CD8-positive, alpha-beta memory T cell (primary cell): ENCODE measurements around the gene SNX25. TPM values are rescaled to one million over a fixed set of nuclear protein-coding genes. Genes with fewer than 3 reads are reported as not detected.
"Not testable (repeated sequence)": the region's sequence is repeated elsewhere in the genome, so short reads cannot be mapped to it uniquely, and the experiment has no call there.

Experiments used
- CTCF ChIA-PET: fragments of 350-600 bp; sonication (Branson Sonifier 250); formaldehyde crosslinking; loops from one replicate; lab custom pipeline; 2021; ENCODE audit warnings: antibody characterized with exemption; lab: Charles Lee
- POLR2A ChIA-PET: fragments of 350-600 bp; sonication (Branson Sonifier 250); formaldehyde crosslinking; loops from one replicate; lab custom pipeline; 2021; ENCODE audit warnings: antibody characterized with exemption; lab: Charles Lee
- DNase-seq, 5 donors: peaks; one replicate each; pipeline versions ENCODE4 v3.0.0 to v3.0.0-alpha.2; 2020 to 2022; ENCODE audit warnings: mixed read lengths in 1 of 5
- H3K27ac ChIP-seq: one replicate; pipeline ENCODE4 v1.7.0; 2013; ENCODE audit warnings: low read depth, mild to moderate bottlenecking, low read length, moderate library complexity
- H3K27me3 ChIP-seq: 2 replicates; pipeline ENCODE4 v1.7.0; 2013; ENCODE audit warnings: low read length, mild to moderate bottlenecking; ENCODE audit not compliant: insufficient read depth, poor library complexity, severe bottlenecking
- H3K36me3 ChIP-seq: 2 replicates; pipeline ENCODE4 v1.7.0; 2013; ENCODE audit warnings: mild to moderate bottlenecking, low read length, moderate library complexity; ENCODE audit not compliant: insufficient read depth
- H3K4me1 ChIP-seq: 2 replicates; pipeline ENCODE4 v1.7.0; 2013; ENCODE audit warnings: mild to moderate bottlenecking, low read length, moderate library complexity; ENCODE audit not compliant: insufficient read depth
- H3K4me3 ChIP-seq: 2 replicates; pipeline ENCODE4 v1.7.0; 2013; ENCODE audit warnings: mild to moderate bottlenecking, low read length
- H3K9me3 ChIP-seq: 2 replicates; pipeline ENCODE4 v1.7.0; 2013; ENCODE audit warnings: mild to moderate bottlenecking, low read length
- H3K27ac Mint-ChIP-seq, 8 donors: one replicate each; pipeline ENCODE4 v1.8.0; 2020 to 2021; ENCODE audit warnings: mixed read lengths in 8 of 8, mild to moderate bottlenecking in 6 of 8, inconsistent platforms in 3 of 8, moderate library complexity in 3 of 8
- H3K27me3 Mint-ChIP-seq, 2 donors: one replicate each; pipeline ENCODE4 v1.8.0; 2020 to 2021; ENCODE audit warnings: mixed read lengths in 2 of 2, mild to moderate bottlenecking in 1 of 2, moderate library complexity in 1 of 2
- H3K36me3 Mint-ChIP-seq, 3 donors: one replicate each; pipeline ENCODE4 v1.8.0; 2020 to 2021; ENCODE audit warnings: mixed read lengths in 3 of 3, inconsistent platforms in 1 of 3, mild to moderate bottlenecking in 1 of 3
- H3K4me1 Mint-ChIP-seq, 3 donors: one replicate each; pipeline ENCODE4 v1.8.0; 2020 to 2021; ENCODE audit warnings: mixed read lengths in 3 of 3, inconsistent platforms in 1 of 3, mild to moderate bottlenecking in 1 of 3
- H3K4me3 Mint-ChIP-seq, 7 donors: one replicate each; pipeline ENCODE4 v1.8.0; 2020 to 2021; ENCODE audit warnings: mixed read lengths in 7 of 7, mild to moderate bottlenecking in 6 of 7, moderate library complexity in 4 of 7, inconsistent platforms in 2 of 7
- H3K9me3 Mint-ChIP-seq, 5 donors: one replicate each; pipeline ENCODE4 v1.8.0; 2020 to 2022; ENCODE audit warnings: mixed read lengths in 5 of 5, mild to moderate bottlenecking in 3 of 5, moderate library complexity in 2 of 5, inconsistent platforms in 1 of 5
- polyA plus RNA-seq: library from polyadenylated mRNA; unstranded; fragments of 300-500 nt; fragmentation: Illumina TruSeq; gene quantifications from one replicate; pipeline ENCODE4 v1.2.3, GENCODE V29; 2021
- total RNA-seq, 2 experiments: library from RNA; stranded (reverse); gene quantifications; one replicate each; pipeline ENCODE4 v1.2.3, GENCODE V29; 2021

SNX25 gene
- total and polyA plus RNA-seq, 3 experiments from 2014 or later = 7.8 to 18.2 (median 17.7) TPM

- H3K36me3 Mint-ChIP-seq = peaks cover 6 to 61% (median 16%) of the 10 kb centered on the region in 3 donors
- no peaks in the 10 kb centered on the region for H3K4me1 Mint-ChIP-seq
- Histone ChIP-seq H3K4me3 (no peak overlapping the region), H3K4me1 (no peaks in the 10 kb centered on the region), H3K27me3 (no peaks in the 10 kb centered on the region), H3K36me3 (no peaks in the 10 kb centered on the region), H3K9me3 (no peaks in the 10 kb centered on the region), H3K27ac (no peak overlapping the region)
- no peak overlapping the region for H3K27ac Mint-ChIP-seq
- no peak overlapping the region for H3K4me3 Mint-ChIP-seq
- ChIA-PET CTCF (no interaction called here), POLR2A (no interaction called here)
- no peaks in the 10 kb centered on the region for H3K27me3 Mint-ChIP-seq
- no peaks in the 10 kb centered on the region for H3K9me3 Mint-ChIP-seq
- no peak for DNase-seq
Observed at GRCh38 chr4:185358514-185358913, 149.1 kb downstream of the SNX25 start.

GRCh38 chr4:185358959-185359358 lies 149.6 kb downstream of the SNX25 start:
- Histone ChIP-seq H3K9me3 (no peaks in the 10 kb centered on the region), H3K36me3 (no peaks in the 10 kb centered on the region), H3K27ac (no peak overlapping the region), H3K4me3 (no peak overlapping the region), H3K27me3 (no peaks in the 10 kb centered on the region), H3K4me1 (no peaks in the 10 kb centered on the region)
- Mint-ChIP-seq H3K4me1 (no peaks in the 10 kb centered on the region), H3K36me3 (peaks cover 5 to 59% (median 16%) of the 10 kb centered on the region in 3 donors), H3K9me3 (no peaks in the 10 kb centered on the region), H3K4me3 (no peak overlapping the region), H3K27ac (no peak overlapping the region), H3K27me3 (no peaks in the 10 kb centered on the region)
- ChIA-PET CTCF (no interaction called here), POLR2A (no interaction called here)
- DNase-seq = no peak

- POLR2A ChIA-PET = no interaction called here
Observed at GRCh38 chr4:185359767-185360446, 150.5 kb downstream of the SNX25 start.

GRCh38 chr4:185361872-185362271 lies 152.5 kb downstream of the SNX25 start:
- ChIA-PET POLR2A (no interaction called here), CTCF (no interaction called here)
- no peaks in the 10 kb centered on the region for H3K9me3 Mint-ChIP-seq
- H3K4me1 Mint-ChIP-seq = no peaks in the 10 kb centered on the region
- no peaks in the 10 kb centered on the region for H3K4me1 ChIP-seq
- H3K27ac ChIP-seq = no peak overlapping the region
- H3K27me3 ChIP-seq = no peaks in the 10 kb centered on the region
- H3K36me3 ChIP-seq = no peaks in the 10 kb centered on the region
- no peak overlapping the region for H3K4me3 ChIP-seq
- no peak overlapping the region for H3K4me3 Mint-ChIP-seq
- no peaks in the 10 kb centered on the region for H3K9me3 ChIP-seq
- H3K27me3 Mint-ChIP-seq = no peaks in the 10 kb centered on the region
- no peak for DNase-seq
- peaks cover 5 to 47% (median 11%) of the 10 kb centered on the region in 3 donors for H3K36me3 Mint-ChIP-seq
- no peak overlapping the region for H3K27ac Mint-ChIP-seq

More at GRCh38 chr4:185359767-185360446, 150.5 kb downstream of the SNX25 start:
- H3K27ac Mint-ChIP-seq = no peak overlapping the region
- Histone ChIP-seq H3K27me3 (no peaks in the 10 kb centered on the region), H3K27ac (no peak overlapping the region), H3K4me3 (no peak overlapping the region), H3K9me3 (no peaks in the 10 kb centered on the region), H3K36me3 (no peaks in the 10 kb centered on the region), H3K4me1 (no peaks in the 10 kb centered on the region)
- no peaks in the 10 kb centered on the region for H3K27me3 Mint-ChIP-seq
- H3K36me3 Mint-ChIP-seq = peaks cover 5 to 52% (median 13%) of the 10 kb centered on the region in 3 donors
- H3K4me3 Mint-ChIP-seq = no peak overlapping the region
- H3K9me3 Mint-ChIP-seq = no peaks in the 10 kb centered on the region
- H3K4me1 Mint-ChIP-seq = no peaks in the 10 kb centered on the region
- CTCF ChIA-PET = no interaction called here
- DNase-seq = no peak

- H3K4me3 ChIP-seq, DNase-seq, H3K9me3 ChIP-seq, H3K27me3 Mint-ChIP-seq, H3K4me1 ChIP-seq, H3K9me3 Mint-ChIP-seq, H3K36me3 ChIP-seq, H3K4me3 Mint-ChIP-seq, CTCF ChIA-PET, H3K4me1 Mint-ChIP-seq, POLR2A ChIA-PET, H3K27me3 ChIP-seq, H3K27ac Mint-ChIP-seq, H3K27ac ChIP-seq: not testable (repeated sequence)
- peaks cover 5 to 40% (median 10%) of the 10 kb centered on the region in 3 donors for H3K36me3 Mint-ChIP-seq
Observed at GRCh38 chr4:185362570-185362969, 153.2 kb downstream of the SNX25 start.

- H3K36me3 ChIP-seq = no peaks in the 10 kb centered on the region
- CTCF ChIA-PET = no interaction called here
Observed at GRCh38 chr4:185363251-185363650, 153.9 kb downstream of the SNX25 start.

GRCh38 chr4:185364886-185365285 lies 155.5 kb downstream of the SNX25 start:
- no peaks in the 10 kb centered on the region for H3K4me1 ChIP-seq
- H3K9me3 Mint-ChIP-seq = no peaks in the 10 kb centered on the region
- no peaks in the 10 kb centered on the region for H3K27me3 ChIP-seq
- H3K4me3 ChIP-seq = no peak overlapping the region
- no peak overlapping the region for H3K27ac Mint-ChIP-seq
- no peak for DNase-seq
- H3K27me3 Mint-ChIP-seq = no peaks in the 10 kb centered on the region
- no peaks in the 10 kb centered on the region for H3K9me3 ChIP-seq
- H3K36me3 ChIP-seq = no peaks in the 10 kb centered on the region
- no peak overlapping the region for H3K27ac ChIP-seq
- no peaks in the 10 kb centered on the region for H3K4me1 Mint-ChIP-seq
- H3K4me3 Mint-ChIP-seq = no peak overlapping the region
- H3K36me3 Mint-ChIP-seq = peaks cover 4 to 37% (median 6%) of the 10 kb centered on the region in 3 donors
- ChIA-PET POLR2A (no interaction called here), CTCF (interaction anchor here (1.5 kb wide), 1 partner anchor 12 kb away, joined by 3 read pairs; no protein-coding TSS in a partner anchor)

More at GRCh38 chr4:185363251-185363650, 153.9 kb downstream of the SNX25 start:
- no peak overlapping the region for H3K27ac Mint-ChIP-seq
- no peaks in the 10 kb centered on the region for H3K9me3 Mint-ChIP-seq
- no peaks in the 10 kb centered on the region for H3K27me3 ChIP-seq
- H3K27me3 Mint-ChIP-seq = no peaks in the 10 kb centered on the region
- no peaks in the 10 kb centered on the region for H3K9me3 ChIP-seq
- H3K4me1 ChIP-seq = no peaks in the 10 kb centered on the region
- no peak overlapping the region for H3K4me3 ChIP-seq
- H3K36me3 Mint-ChIP-seq = peaks cover 6 to 37% (median 9%) of the 10 kb centered on the region in 3 donors
- no peak overlapping the region for H3K4me3 Mint-ChIP-seq
- no peak for DNase-seq
- no peaks in the 10 kb centered on the region for H3K4me1 Mint-ChIP-seq
- no peak overlapping the region for H3K27ac ChIP-seq
- POLR2A ChIA-PET = no interaction called here

GRCh38 chr4:185369731-185370130 lies 160.3 kb downstream of the SNX25 start:
- Histone ChIP-seq H3K27ac (no peak overlapping the region), H3K36me3 (peaks cover 6% of the 10 kb centered on the region), H3K9me3 (no peaks in the 10 kb centered on the region), H3K4me3 (no peak overlapping the region), H3K27me3 (no peaks in the 10 kb centered on the region), H3K4me1 (no peaks in the 10 kb centered on the region)
- H3K27ac Mint-ChIP-seq = no peak overlapping the region
- H3K27me3 Mint-ChIP-seq = no peaks in the 10 kb centered on the region
- no peaks in the 10 kb centered on the region for H3K4me1 Mint-ChIP-seq
- ChIA-PET CTCF (no interaction called here), POLR2A (no interaction called here)
- peaks cover 6 to 23% (median 7%) of the 10 kb centered on the region in 3 donors for H3K36me3 Mint-ChIP-seq
- DNase-seq = no peak
- no peaks in the 10 kb centered on the region for H3K9me3 Mint-ChIP-seq
- no peak overlapping the region for H3K4me3 Mint-ChIP-seq
